Activated CD8-positive, alpha-beta memory T cell treated with anti-CD3 and anti-CD28 coated beads, Interleukin-2, amount 10 ng/mL, durations not matched to agents 7 days and 5 days (primary cell): Measurements from ENCODE around the gene EPHB4. TPM values are rescaled to one million over a fixed set of nuclear protein-coding genes. Genes with fewer than 3 reads are reported as not detected.

Experiments
- ATAC-seq: fragments of 150-1000 bp; cut with Tn5 transposase; one replicate; pipeline ENCODE4 v1.10.0; 2021; ENCODE audit warnings: moderate library complexity
- CTCF ChIA-PET: fragments of 350-600 bp; sonication (Branson Sonifier 250); formaldehyde crosslinking; loops from one replicate; lab custom pipeline; 2021; ENCODE audit warnings: antibody characterized with exemption; lab: Charles Lee
- DNase-seq: peaks from one replicate; pipeline ENCODE4 v3.0.0-alpha.2; 2020
- H3K27ac Mint-ChIP-seq: one replicate; pipeline ENCODE4 v1.8.0; 2021; ENCODE audit warnings: mild to moderate bottlenecking, mixed read lengths
- H3K27me3 Mint-ChIP-seq: one replicate; pipeline ENCODE4 v1.8.0; 2021; ENCODE audit warnings: mixed read lengths
- H3K36me3 Mint-ChIP-seq: one replicate; pipeline ENCODE4 v1.8.0; 2021; ENCODE audit warnings: mild to moderate bottlenecking, mixed read lengths
- H3K4me1 Mint-ChIP-seq: one replicate; pipeline ENCODE4 v1.8.0; 2021; ENCODE audit warnings: mixed read lengths
- H3K4me3 Mint-ChIP-seq: one replicate; pipeline ENCODE4 v1.8.0; 2021; ENCODE audit warnings: mild to moderate bottlenecking, moderate library complexity, mixed read lengths
- H3K9me3 Mint-ChIP-seq: one replicate; pipeline ENCODE4 v1.8.0; 2022; ENCODE audit warnings: low read depth, mixed read lengths
- microRNA-seq: library from miRNA; unstranded; fragments of <30 nt; microRNA quantifications from one replicate; pipeline ENCODE4 v1.2.0, GENCODE V29; 2022
- total RNA-seq, 2 experiments: library from RNA; stranded (reverse); gene quantifications; one replicate each; pipeline ENCODE4 v1.2.3, GENCODE V29; 2021

EPHB4 gene
- total RNA-seq, 2 experiments from 2014 or later, result 1.3 to 2.0 TPM

- DNase-seq (no peak), ATAC-seq (no peak)
- Mint-ChIP-seq H3K36me3 (no peaks in the 10 kb centered on the region), H3K27ac (no peak overlapping the region), H3K27me3 (peaks cover 22% of the 10 kb centered on the region), H3K4me3 (no peak overlapping the region), H3K9me3 (no peaks in the 10 kb centered on the region), H3K4me1 (no peaks in the 10 kb centered on the region)
- CTCF ChIA-PET, result interaction anchor here (1.3 kb wide), 1 partner anchor 28 kb away, joined by 3 read pairs; no protein-coding TSS in a partner anchor
Measured at GRCh38 chr7:100752994-100753393, 74.3 kb downstream of the EPHB4 start.

Small RNA genes lying within 50 kb of the gene (microRNA-seq; reads per million reads assigned to microRNA genes)
- 1.7 reads per million for gene MIR6875

Other genes with a start within 250 kb of the EPHB4 start
- 100 to 1,000 TPM; 155 to 178 TPM for gene LRCH4, start 241.4 kb downstream of the EPHB4 start, total RNA-seq
- 1 to 10 TPM in 1 of 2 experiments, under 1 TPM in 1; 0.80 to 1.3 TPM for gene FBXO24, start 241.2 kb downstream of the EPHB4 start, total RNA-seq
- gene PCOLCE, start 225.2 kb downstream of the EPHB4 start, total RNA-seq, result 10 to 100 TPM in 1 of 2 experiments, 1 to 10 TPM in 1; 9.2 to 11.6 TPM
- 10 to 100 TPM; 22.2 to 28.8 TPM for gene MOSPD3, start 215.0 kb downstream of the EPHB4 start, total RNA-seq
- 10 to 100 TPM; 11.1 to 18.6 TPM for gene TFR2, start 186.0 kb downstream of the EPHB4 start, total RNA-seq
- gene ACTL6B, start 171.1 kb downstream of the EPHB4 start, total RNA-seq, result not detected
- gene GNB2, start 153.8 kb downstream of the EPHB4 start, total RNA-seq, result 100 to 1,000 TPM; 243 to 271 TPM
- 10 to 100 TPM; 47.1 to 53.4 TPM for gene GIGYF1, start 133.3 kb downstream of the EPHB4 start, total RNA-seq
- 10 to 100 TPM; 43.6 to 53.4 TPM for gene POP7, start 121.4 kb downstream of the EPHB4 start, total RNA-seq
- not detected for gene EPO, start 107.1 kb downstream of the EPHB4 start, total RNA-seq
- gene ZAN, start 93.9 kb downstream of the EPHB4 start, total RNA-seq, result not detected
- gene SLC12A9, start 25.2 kb upstream of the EPHB4 start, total RNA-seq, result 10 to 100 TPM; 28.6 to 30.1 TPM
- gene TRIP6, start 39.9 kb upstream of the EPHB4 start, total RNA-seq, result 10 to 100 TPM; 38.2 to 39.3 TPM
- 100 to 1,000 TPM; 290 to 312 TPM for gene SRRT, start 47.6 kb upstream of the EPHB4 start, total RNA-seq
- 1 to 10 TPM; 2.3 to 2.7 TPM for gene UFSP1, start 62.2 kb upstream of the EPHB4 start, total RNA-seq
- under 1 TPM in 1 of 2 experiments, not detected in 1; 0.23 TPM for gene ACHE, start 68.4 kb upstream of the EPHB4 start, total RNA-seq
- not detected for gene MUC3A, start 122.0 kb upstream of the EPHB4 start, total RNA-seq
- under 1 TPM; 0.64 to 0.68 TPM for gene MUC12, start 142.0 kb upstream of the EPHB4 start, total RNA-seq
- gene MUC17, start 192.6 kb upstream of the EPHB4 start, total RNA-seq, result not detected